Smooth muscle cell (in vitro differentiated cells): ENCODE results near the gene KRTAP1-1. TPM values are rescaled to one million over a fixed set of nuclear protein-coding genes. Genes with fewer than 3 reads are reported as not detected.

ENCODE experiments used
- DNase-seq: peaks from one replicate; lab custom pipeline; 2025; ENCODE audit not compliant: unreplicated experiment; lab: John Stamatoyannopoulos, UW
- H2AFZ ChIP-seq: fragments of 200-600 bp; sonication (generic); 2 replicates; pipeline ENCODE4 v1.6.0; 2016; ENCODE audit warnings: antibody characterized with exemption, low read depth, mild to moderate bottlenecking
- H3F3A ChIP-seq: fragments of 200-600 bp; sonication (generic); 2 replicates; pipeline ENCODE4 v1.6.0; 2017; ENCODE audit warnings: antibody characterized with exemption, low read depth
- H3K27ac ChIP-seq: fragments of 200-600 bp; sonication (generic); 2 replicates; pipeline ENCODE4 v1.5.1; 2016; ENCODE audit warnings: low read depth, mild to moderate bottlenecking
- H3K27me3 ChIP-seq: fragments of 200-600 bp; sonication (generic); 2 replicates; pipeline ENCODE4 v1.6.1; 2016; ENCODE audit warnings: low read depth, mild to moderate bottlenecking
- H3K36me3 ChIP-seq: fragments of 200-600 bp; sonication (generic); 2 replicates; pipeline ENCODE4 v1.5.1; 2016; ENCODE audit warnings: low read depth
- H3K4me1 ChIP-seq: fragments of 200-600 bp; sonication (generic); 2 replicates; pipeline ENCODE4 v1.5.1; 2016; ENCODE audit warnings: low read depth
- H3K4me2 ChIP-seq: fragments of 200-600 bp; sonication (generic); 2 replicates; pipeline ENCODE4 v1.6.0; 2016; ENCODE audit warnings: mild to moderate bottlenecking
- H3K4me3 ChIP-seq: fragments of 200-600 bp; sonication (generic); 2 replicates; pipeline ENCODE4 v1.5.1; 2016; ENCODE audit warnings: mild to moderate bottlenecking
- H3K79me2 ChIP-seq: fragments of 200-600 bp; sonication (generic); 2 replicates; pipeline ENCODE4 v1.6.0; 2016; ENCODE audit warnings: low read depth, mild to moderate bottlenecking
- H3K9ac ChIP-seq: fragments of 200-600 bp; sonication (generic); 2 replicates; pipeline ENCODE4 v1.6.0; 2016; ENCODE audit warnings: low read depth
- H3K9me3 ChIP-seq: fragments of 200-600 bp; sonication (generic); replicated peaks from 2 replicates; pipeline ENCODE4 v1.5.1; 2016; ENCODE audit warnings: low read depth
- H4K20me1 ChIP-seq: fragments of 200-600 bp; sonication (generic); 2 replicates; pipeline ENCODE4 v1.6.0; 2016; ENCODE audit warnings: low read depth
- CTCF ChIP-seq: fragments of 200-600 bp; sonication (generic); IDR thresholded peaks from 2 replicates; pipeline ENCODE4 v1.5.1; 2017; ENCODE audit warnings: borderline replicate concordance, mild to moderate bottlenecking, antibody characterized with exemption; ENCODE audit not compliant: insufficient read depth, poor library complexity, severe bottlenecking
- WGBS: methylation state at CpG from one replicate; pipeline ENCODE4 v1.1.7; 2016; ENCODE audit warnings: low lambda C conversion rate; 5-methylcytosine and 5-hydroxymethylcytosine counted together
- polyA plus RNA-seq: library from polyadenylated mRNA; unstranded; fragments of >200 nt; fragmentation: Nextera tagmentation; extraction: Ambion mirVana; gene quantifications from 2 replicates; pipeline ENCODE4 v1.2.1, GENCODE V29; 2016
- total RNA-seq: library from RNA; depleted of rRNA; stranded (reverse); fragments of >200 nt; gene quantifications from 2 replicates; pipeline ENCODE4 v1.2.3, GENCODE V29; 2014

KRTAP1-1 gene
- total and polyA plus RNA-seq, 2 experiments from 2014 or later: not detected

GRCh38 chr17:41009301-41009760 is 31.9 kb downstream of the KRTAP1-1 start:
- no peak overlapping the region for H3K9ac ChIP-seq
- H4K20me1 ChIP-seq: no peaks in the 10 kb centered on the region
- H3F3A ChIP-seq: no peaks in the 10 kb centered on the region
- H3K4me2 ChIP-seq: no peak overlapping the region
- peaks cover 5% of the 10 kb centered on the region for H3K4me1 ChIP-seq
- H2AFZ ChIP-seq: no peak overlapping the region
- H3K27me3 ChIP-seq: peaks cover 2% of the 10 kb centered on the region
- H3K79me2 ChIP-seq: no peaks in the 10 kb centered on the region
- DNase-seq: no peak
- no peak overlapping the region for H3K27ac ChIP-seq
- H3K36me3 ChIP-seq: no peaks in the 10 kb centered on the region
- TF ChIP-seq CTCF: no peak
- no peaks in the 10 kb centered on the region for H3K9me3 ChIP-seq
- 37% methylated on average over 4 of the region's 4 CpGs for WGBS
- H3K4me3 ChIP-seq: no peak overlapping the region

- Histone ChIP-seq H4K20me1 (no peaks in the 10 kb centered on the region), H3K4me2 (no peak within 1 kb of the TSS), H3K79me2 (no peaks in the 10 kb centered on the region), H3K27me3 (peaks cover 4% of the 10 kb centered on the region), H3K27ac (no peak within 1 kb of the TSS), H3K36me3 (no peaks in the 10 kb centered on the region), H2AFZ (no peak within 1 kb of the TSS), H3K4me1 (peaks cover 5% of the 10 kb centered on the region), H3K9ac (no peak within 1 kb of the TSS), H3K4me3 (no peak within 1 kb of the TSS), H3F3A (no peaks in the 10 kb centered on the region), H3K9me3 (no peaks in the 10 kb centered on the region)
- no peak for DNase-seq
- TF ChIP-seq CTCF: no peak
- 78% methylated on average over 8 of the region's 8 CpGs for WGBS
Observed at GRCh38 chr17:41008811-41009210, 32.4 kb downstream of the KRTAP1-1 start, which contains the start of gene KRTAP3-1. Gene KRTAP3-1 (minus strand): TSS chr17:41009128. CDS start chr17:41009074, 54 bp downstream.

- no peak for DNase-seq
- Histone ChIP-seq H3K36me3 (no peaks in the 10 kb centered on the region), H3K79me2 (no peaks in the 10 kb centered on the region), H3K27me3 (peaks cover 4% of the 10 kb centered on the region), H3K9me3 (no peaks in the 10 kb centered on the region), H2AFZ (no peak overlapping the region), H3K9ac (no peak overlapping the region), H4K20me1 (no peaks in the 10 kb centered on the region), H3F3A (no peaks in the 10 kb centered on the region), H3K27ac (no peak overlapping the region), H3K4me1 (peaks cover 3% of the 10 kb centered on the region), H3K4me3 (no peak overlapping the region), H3K4me2 (no peak overlapping the region)
- TF ChIP-seq CTCF: no peak
- WGBS: 94% methylated on average over 3 of the region's 3 CpGs
Observed at GRCh38 chr17:41004397-41004796, 36.9 kb downstream of the KRTAP1-1 start.

- WGBS: 71% methylated on average over 4 of the region's 4 CpGs
- Histone ChIP-seq H3K27ac (no peak overlapping the region), H3K4me3 (no peak overlapping the region), H3K36me3 (no peaks in the 10 kb centered on the region), H3K4me2 (no peak overlapping the region), H2AFZ (no peak overlapping the region), H4K20me1 (no peaks in the 10 kb centered on the region), H3K9me3 (no peaks in the 10 kb centered on the region), H3K4me1 (no peaks in the 10 kb centered on the region), H3K27me3 (peaks cover 4% of the 10 kb centered on the region), H3K79me2 (no peaks in the 10 kb centered on the region), H3K9ac (no peak overlapping the region), H3F3A (no peaks in the 10 kb centered on the region)
- no peak for TF ChIP-seq CTCF
- DNase-seq: no peak
Observed at GRCh38 chr17:41003926-41004325, 37.3 kb downstream of the KRTAP1-1 start.
